ENCODE data around the gene OR10T2.
"Not testable (repeated sequence)": the region's sequence is repeated elsewhere in the genome, so short reads cannot be mapped to it uniquely, and the experiment has no call there.

The OR10T2 gene, protein sequence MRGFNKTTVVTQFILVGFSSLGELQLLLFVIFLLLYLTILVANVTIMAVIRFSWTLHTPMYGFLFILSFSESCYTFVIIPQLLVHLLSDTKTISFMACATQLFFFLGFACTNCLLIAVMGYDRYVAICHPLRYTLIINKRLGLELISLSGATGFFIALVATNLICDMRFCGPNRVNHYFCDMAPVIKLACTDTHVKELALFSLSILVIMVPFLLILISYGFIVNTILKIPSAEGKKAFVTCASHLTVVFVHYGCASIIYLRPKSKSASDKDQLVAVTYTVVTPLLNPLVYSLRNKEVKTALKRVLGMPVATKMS

DNA sequence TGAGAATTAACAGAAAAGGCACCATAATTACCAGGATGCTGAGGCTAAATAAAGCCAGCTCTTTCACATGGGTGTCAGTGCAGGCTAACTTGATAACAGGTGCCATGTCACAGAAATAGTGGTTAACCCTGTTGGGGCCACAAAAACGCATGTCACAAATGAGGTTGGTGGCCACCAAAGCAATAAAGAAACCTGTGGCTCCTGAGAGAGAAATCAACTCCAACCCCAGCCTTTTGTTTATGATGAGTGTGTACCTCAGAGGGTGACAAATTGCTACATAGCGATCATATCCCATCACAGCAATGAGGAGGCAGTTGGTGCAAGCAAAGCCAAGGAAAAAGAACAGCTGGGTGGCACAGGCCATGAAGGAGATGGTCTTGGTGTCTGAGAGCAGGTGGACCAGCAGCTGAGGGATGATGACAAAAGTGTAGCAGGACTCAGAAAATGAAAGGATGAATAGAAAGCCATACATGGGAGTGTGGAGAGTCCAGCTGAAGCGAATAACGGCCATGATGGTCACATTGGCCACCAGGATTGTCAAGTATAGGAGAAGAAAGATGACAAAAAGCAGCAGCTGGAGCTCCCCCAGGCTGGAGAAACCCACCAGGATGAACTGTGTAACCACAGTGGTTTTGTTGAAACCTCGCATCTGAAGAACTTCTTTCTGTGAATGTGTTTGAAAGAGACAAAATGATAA lies at the start of gene OR10T2:
Gene OR10T2, minus strand, starts transcription at position 649 of the 697 bp plus-strand sequence. Its CDS starts 0 bp downstream, at position 649.
- DNase-seq (ENCODE audit: low read depth): no peak

DNA sequence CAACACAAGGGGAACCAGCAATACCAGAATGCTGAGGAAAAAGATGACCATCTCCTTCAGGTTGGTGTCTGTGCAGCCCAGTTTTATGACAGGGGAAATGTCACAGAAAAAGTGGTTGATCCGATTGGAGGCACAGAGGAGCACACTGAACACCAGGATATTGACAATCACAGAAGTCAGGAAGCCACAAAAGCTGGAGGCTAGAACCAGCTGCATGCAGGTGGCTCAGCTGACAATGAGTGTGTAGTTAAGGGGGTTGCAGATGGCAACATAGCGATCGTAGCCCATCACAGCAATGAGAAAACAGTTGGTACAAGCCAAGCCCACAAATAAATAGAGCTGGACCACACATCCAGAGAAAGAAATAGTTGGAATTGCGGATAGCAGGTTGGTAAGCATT lies 46.1 kb upstream of the OR10T2 start:
- DNase-seq (ENCODE audit: low read depth): no peak

DNA sequence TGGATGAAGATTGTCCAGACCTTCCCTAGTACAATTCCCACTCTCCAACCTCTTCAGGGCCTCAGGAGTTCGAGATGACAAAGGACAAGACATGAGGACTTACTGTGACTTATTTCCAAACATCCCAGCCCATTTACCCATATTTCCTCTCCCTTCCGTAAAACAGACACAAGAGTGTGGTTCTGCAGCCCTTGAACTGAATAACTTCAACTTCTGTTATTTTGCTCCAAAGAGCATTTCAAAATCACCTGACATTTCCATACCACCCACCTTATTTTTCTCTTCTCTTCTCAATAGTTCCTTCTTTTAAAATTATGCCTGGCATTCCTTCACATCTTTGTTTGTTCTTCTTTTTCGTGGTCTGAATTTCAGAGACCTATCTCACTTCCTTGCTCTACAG lies 35.5 kb upstream of the OR10T2 start:
- DNase-seq (ENCODE audit: low read depth): no peak

DNA sequence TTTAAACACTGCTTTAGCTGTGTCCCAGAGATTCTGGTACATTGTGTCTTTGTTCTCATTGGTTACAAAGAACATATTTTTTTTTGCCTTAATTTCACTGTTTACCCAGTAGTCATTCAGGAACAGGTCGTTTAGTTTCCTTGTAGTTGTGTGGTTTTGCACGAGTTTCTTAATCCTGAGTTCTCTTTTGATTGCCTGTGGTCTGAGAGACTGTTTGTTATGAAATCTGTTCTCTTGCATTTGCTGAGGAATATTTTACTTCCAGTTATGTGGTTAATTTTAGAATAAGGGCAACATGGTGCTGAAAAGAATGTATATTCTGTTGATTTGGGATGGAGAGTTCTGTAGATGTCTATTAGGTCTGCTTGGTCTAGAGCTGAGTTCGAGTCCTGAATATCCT lies 30.9 kb upstream of the OR10T2 start:
- not testable (repeated sequence) for DNase-seq (ENCODE audit: low read depth)

DNA sequence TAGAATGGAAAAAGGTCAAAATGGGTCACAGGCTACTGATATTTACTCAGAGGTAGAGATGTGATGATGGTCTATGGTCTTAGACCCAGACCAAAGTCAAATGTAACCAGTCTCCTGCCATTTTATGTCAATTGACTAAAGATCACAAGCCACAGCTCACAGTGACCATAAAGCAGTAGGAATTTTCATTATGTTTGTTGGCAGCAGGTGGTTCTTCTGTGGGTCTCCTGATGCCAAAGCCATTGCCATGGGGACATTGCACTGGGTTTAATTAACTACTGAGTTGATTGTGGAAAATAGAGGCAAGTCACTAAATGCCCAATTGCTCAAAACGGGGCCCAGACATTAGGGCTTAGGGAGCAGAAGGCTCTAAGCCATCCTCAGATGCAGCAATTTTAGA lies 26.9 kb upstream of the OR10T2 start, which contains the start of gene OR10K2:
Gene OR10K2, minus strand, starts transcription at position 101 of the 400 bp plus-strand sequence. CDS start 5,371 bp downstream, outside the sequence.
- no peak for DNase-seq (ENCODE audit: low read depth)

DNA sequence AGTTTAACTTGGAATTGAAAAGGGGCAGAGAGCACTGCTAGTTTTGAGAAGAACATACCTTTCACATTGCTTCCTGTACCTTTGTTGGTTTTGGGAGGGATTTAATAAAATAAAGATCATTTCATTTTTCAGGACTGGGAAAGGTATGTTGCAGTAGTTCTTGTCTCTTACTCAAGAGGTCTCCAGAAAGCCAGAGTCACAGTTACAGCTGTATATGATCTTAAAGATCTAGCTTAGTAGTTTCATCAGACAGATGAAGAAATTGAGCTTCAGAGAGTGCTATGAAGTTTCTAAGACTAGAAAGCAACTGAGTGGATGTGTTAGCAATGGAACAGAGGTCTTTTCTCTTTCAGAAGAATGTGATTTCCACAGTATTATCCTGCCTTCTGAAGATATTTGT lies 25.8 kb upstream of the OR10T2 start:
- DNase-seq (ENCODE audit: low read depth): no peak

DNA sequence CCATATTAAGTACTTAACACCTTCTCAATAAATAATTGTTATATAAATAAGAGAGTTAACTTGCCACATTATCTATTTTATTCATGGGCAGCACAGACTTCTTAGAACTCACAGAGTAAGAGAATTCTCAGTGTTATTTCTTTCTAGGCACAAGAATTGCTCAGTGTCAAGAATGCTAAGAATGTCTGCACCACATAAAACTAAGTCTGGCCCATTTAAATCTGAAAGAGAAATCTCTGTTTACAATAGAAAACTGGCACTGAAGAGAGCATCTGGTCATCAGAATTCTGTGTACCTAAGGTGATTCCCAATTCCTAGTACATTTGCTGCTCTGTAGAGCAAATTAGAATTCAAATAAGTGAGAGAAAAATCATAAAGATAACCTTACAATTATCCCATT lies 22.9 kb upstream of the OR10T2 start:
- DNase-seq (ENCODE audit: low read depth): no peak

DNA sequence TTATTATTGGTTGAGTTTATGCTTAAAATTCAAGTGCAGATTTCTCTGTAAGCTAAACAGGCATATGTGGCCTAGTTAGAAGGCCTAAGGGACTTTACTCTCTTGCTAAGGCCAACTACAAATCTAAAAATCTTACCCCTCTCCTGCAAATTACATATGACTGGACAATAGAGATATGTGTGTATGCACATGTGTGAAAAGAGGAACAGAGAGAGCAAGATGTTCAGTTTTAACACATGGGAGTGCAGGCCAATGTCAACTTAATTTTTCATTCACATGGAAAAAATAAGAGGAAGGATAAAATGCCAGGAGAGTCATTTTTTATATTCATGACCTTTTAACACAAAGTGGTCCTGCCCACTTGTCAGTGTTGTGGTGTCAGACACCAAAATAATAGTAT lies 18.3 kb upstream of the OR10T2 start:
- DNase-seq (ENCODE audit: low read depth): no peak

DNA sequence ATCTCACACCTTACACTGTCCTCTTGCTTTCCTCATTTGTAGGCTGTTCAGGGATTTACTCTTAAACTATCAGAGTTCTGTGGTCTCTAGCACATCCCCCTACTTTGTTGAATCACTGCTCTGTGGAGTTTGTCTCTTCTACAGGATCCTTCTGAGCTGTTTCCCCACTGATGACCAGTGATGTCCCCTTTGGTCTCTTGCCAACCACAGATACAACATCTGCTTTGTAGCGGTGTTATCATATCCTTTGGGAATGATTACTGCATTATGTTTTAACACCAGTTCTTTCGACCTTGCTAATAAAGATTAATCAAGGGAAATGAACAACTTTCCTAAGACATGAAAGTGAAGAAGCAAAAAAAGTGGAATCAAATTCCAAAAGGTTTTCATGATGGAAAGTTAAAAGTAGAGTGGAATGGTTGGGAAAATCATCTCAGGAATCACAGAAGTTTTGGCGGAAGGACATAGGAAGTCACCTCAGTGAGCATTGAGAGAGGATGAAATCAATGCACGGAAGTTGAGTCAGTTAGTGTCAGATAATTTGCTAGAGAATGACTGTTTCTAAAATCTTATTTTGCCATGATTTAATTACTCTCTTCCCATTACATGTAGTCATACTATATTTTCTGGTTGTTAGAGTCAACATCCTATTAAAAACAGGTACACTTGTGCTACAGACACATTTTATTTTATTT lies 15.5 kb upstream of the OR10T2 start:
- DNase-seq (ENCODE audit: low read depth): no peak

DNA sequence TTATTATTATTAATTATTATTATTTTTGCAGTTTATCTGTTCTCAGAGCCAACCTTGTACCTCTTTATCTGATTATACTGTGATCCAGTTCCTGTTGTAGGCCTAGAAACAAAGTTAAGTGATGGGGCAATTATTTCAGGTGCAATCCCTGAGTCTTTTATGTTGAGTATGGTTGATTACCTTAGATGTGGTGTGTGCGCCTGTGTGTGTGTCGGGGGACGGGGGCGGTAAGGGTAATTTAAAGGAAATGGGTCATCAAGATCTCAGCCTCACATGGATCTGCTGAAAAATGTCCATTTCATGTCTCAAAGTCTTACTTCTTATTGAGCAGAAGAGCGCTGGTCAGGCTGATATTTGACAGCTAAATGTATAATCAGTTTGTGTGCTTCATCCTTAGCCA lies 7.8 kb upstream of the OR10T2 start:
- no peak for DNase-seq (ENCODE audit: low read depth)

DNA sequence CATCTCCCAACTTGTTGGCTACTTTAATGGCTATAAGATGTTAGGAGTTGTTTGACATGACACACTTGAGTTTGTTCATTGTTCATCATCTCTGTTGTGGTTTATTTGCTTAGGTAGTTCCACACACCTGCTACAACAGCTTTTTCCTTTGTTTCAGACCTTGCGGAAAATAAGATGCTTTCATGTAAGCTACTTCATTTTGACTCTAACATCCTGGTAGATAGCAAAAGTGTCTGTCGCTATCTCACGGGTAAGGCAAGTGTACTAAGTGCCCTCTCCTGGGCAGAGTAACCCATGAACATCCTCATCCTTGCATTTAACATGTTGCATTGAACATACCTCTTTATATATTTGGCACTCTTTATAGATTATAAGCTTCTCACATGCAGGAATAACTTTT lies 1.6 kb upstream of the OR10T2 start:
- DNase-seq (ENCODE audit: low read depth): no peak

DNA sequence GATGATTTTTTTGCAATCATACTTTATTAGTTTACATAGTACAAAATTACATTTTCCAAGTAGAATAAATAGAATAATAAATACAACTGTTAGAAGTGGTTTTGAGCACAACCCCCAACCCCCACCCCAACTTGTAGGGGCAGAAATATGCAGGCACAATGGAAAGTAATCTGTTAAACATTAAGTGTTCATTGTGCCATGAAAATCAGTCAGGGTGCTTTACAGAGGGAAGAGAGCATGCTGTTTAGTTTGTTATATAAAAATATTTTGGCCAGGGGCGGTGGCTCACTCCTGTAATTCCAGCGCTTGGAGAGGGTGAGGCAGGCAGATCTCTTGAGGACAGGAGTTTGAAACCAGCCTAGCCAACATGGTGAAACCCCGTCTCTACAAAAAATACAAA lies 2.6 kb downstream of the OR10T2 start:
- DNase-seq (ENCODE audit: low read depth): no peak

DNA sequence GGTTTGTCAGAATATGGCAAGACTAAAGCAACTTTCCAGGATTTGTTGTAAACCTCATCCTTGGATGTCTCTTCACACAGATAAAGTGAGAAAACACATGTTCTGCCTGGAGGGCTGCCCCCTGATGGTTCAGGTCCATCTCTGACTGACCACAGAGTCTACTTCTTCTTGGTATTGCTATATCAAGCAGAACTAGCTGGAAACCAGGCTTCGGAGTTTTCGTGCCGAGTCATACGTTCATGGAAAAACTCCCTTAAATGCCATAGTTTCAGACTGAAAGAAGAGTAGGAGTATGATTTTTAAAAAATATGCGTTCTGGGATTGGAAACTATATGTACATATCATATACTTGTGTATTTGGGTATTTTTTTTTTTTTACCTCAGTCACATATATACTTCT lies 5.8 kb downstream of the OR10T2 start:
- no peak for DNase-seq (ENCODE audit: low read depth)

DNA sequence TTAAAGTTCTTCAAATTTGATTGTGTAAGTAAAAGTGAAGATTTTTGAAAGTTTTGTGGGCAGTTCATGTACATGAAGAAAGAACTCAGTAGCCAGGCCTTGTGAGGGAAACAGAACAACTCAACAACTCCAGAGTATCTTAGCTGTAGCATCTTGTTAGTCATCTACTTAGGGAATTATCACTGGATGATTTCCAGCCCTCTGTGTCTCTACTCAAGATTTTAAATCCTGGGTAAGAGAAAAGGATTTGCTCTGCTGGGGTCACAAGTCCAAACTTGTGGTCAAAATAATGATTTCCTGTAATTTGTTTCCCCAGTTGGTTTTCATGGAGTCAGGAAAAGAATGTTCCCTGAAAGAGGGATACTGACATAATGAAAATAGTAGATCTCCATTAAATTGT lies 8.2 kb downstream of the OR10T2 start:
- no peak for DNase-seq (ENCODE audit: low read depth)

DNA sequence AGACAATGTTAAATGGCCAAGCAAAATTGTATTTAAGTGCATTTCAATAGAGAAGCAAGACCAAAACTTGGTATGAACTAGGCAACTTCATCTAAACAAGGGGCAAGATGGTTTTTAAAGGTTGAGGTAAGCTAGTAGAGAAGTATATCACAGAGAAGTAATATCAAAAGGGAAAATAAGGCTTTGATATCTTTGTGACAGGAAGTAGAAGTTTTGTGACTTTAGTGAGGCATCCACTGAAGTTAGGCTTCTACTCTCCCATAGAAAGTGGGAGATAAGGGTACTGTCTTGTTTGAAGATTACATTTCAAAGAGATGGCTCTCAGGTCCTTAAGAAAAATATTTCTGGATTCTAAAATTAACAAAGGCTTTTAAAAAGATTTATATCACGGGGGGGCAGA lies 8.9 kb downstream of the OR10T2 start:
- DNase-seq (ENCODE audit: low read depth): no peak

DNA sequence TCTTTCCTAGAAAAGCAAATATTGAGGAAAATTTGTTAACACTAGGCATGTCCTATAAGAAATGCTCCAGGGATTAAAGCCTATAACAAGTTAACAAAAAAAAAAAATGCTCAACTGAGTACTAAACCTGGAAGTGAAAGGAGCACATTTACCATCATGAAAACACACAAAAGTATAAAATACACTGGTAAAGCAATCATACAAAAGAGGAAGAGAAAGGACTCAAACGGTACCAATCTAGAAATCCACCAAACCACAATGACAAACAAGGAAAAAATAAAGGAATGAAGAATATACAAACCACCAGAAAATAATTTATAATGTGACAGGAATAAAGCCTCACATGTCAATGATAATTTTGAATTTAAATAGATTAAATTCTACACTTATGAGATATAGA lies 24.4 kb downstream of the OR10T2 start:
- DNase-seq (ENCODE audit: low read depth): no peak

DNA sequence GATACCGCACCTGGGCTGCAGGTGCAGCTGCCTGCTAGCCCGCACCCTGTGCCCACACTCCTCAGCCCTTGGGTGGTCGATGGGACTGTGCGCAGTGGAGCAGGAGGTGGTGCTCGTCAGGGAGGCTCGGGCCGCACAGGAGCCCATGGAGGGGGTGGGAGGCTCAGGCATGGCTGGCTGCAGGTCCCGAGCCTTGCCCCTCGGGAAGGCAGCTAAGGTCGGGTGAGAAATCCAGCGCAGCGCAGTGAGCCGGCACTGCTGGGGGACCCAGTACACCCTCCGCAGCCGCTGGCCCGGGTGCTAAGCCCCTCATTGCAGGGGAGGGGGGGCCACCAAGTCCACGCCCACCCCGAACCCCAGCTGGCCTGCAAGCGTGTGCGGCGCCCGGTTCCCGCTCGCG lies 25.2 kb downstream of the OR10T2 start:
- DNase-seq (ENCODE audit: low read depth): not testable (repeated sequence)

DNA sequence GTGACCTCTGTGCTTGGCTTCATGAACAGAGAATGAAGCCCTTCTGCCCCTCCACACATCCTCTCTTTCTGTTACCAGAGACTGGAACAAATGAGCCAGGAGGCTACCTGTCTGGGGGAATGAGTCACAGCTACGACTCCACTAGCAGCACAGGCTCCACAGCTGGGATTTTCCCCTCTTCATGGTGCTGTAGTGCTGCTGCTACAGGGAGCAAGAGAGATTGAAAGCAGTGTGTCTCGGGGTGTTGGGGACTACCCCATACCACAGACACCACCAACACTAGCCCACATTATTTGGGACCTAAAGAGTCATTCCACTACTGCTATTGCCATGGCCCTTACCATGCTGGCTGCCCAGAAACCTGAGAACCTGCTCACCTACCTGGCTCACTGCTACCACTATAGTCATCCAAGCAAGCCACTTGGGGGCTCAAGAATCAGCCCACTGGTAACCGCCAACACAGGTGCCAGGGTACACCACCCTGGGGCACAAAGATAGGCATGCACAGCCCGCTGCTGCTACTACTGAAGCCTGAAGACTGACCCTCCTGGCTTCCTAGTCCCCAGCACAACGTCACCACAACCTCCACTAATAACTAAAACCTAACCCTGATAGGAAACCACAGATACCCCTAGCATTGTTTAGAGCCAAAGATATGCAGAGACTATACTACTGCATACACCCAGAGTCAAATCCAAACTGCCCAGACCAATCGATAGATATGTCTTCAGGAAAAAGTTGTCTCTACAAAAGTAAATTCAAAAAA lies 27.9 kb downstream of the OR10T2 start:
- no peak for DNase-seq (ENCODE audit: low read depth)

DNA sequence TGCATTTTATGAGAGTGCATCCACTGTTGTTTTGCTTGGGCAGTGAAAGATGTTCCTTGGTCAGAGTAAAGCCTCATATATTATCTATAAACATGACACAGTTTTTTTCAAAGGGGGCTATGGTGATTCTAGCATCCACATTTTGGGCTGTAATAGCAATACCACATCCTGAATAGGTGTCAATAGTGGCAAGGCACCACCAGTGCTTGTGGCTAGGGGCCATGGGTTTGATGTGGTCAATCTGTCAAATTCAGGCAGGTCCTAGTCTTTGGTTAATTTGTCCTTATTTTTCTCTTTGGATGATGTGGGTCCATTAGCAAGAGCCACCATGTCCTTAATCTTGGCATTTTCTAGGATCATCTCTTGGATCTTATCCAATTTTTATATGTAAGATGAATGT lies 32.5 kb downstream of the OR10T2 start:
- DNase-seq (ENCODE audit: low read depth): no peak

DNA sequence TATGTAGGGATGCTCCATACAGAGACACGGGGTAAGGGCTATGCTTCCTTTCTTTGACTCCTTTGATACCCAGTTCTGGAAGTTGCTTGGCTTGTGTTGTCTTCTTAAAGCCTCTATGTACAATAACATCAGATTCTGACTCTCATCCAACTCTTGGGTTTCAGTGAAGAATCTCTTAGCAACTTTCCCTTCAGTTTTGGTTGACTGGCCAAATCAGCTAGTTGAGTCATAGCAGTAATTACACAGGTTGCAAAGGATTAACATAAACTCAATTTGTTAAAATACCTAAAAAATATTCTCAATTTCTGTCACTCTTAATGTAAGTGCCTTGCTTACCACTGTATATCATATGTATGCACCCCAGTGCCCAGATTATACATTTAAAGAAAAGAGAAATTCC lies 36.3 kb downstream of the OR10T2 start:
- no peak for DNase-seq (ENCODE audit: low read depth)

DNA sequence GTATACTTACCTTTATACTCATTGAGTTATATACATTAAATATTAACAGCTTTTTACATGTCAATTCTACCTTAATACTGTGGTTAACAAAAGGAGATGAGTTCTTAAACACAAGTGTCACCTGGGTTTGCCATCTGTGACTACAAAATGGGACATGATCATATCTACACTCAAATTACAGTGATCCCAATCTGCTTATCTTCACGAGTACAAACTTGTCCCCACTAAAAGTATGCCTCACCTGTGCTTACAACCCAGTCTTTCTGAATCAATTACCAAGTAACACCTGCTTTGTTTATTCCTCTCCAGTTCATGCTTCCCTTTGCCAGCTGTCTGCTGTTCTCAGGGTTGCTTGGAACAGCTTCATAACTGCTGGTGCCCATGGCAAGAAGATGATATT lies 36.8 kb downstream of the OR10T2 start:
- no peak for DNase-seq (ENCODE audit: low read depth)

DNA sequence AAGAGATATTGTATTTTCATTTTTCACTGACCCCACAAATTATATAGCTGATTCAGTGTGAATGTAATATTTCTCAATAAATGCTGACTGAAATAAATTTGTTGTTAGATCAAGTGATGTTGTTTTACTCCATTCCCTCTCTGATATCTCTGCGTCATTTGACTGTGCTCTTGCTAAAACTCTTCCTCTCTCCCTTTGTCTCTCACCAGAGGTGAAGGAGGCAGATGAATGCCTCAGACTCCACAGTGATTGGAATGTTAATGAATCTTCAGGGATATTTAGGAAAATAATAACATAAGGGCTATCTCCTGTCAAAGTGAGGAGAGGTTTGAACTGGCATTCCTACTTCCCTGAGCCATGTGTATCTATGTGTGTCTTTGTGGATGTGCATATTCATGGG lies 41.8 kb downstream of the OR10T2 start:
- DNase-seq (ENCODE audit: low read depth): no peak
